Femur (tissue), 1 donor: Measurements from ENCODE around the gene TRIM8.

Experiments
- DNase-seq: peaks from one replicate; pipeline ENCODE4 v3.0.0-alpha.2; 2017

Gene TRIM8

GRCh38 chr10:102634686-102635085 lies 9.6 kb upstream of the TRIM8 start:
- DNase-seq, result no peak

- DNase-seq, result peak; percentile 28
Observed at GRCh38 chr10:102635377-102635776, 8.9 kb upstream of the TRIM8 start.

GRCh38 chr10:102639537-102639936 lies 4.7 kb upstream of the TRIM8 start:
- no peak for DNase-seq

GRCh38 chr10:102641402-102641801 lies 2.9 kb upstream of the TRIM8 start:
- DNase-seq, result no peak

GRCh38 chr10:102641880-102642735 lies 2.2 kb upstream of the TRIM8 start:
- peak; percentile 99 for DNase-seq

- peak; percentile 83 for DNase-seq
Observed at GRCh38 chr10:102642736-102643335, 1.4 kb upstream of the TRIM8 start.

GRCh38 chr10:102643336-102644065 lies 778 bp upstream of the TRIM8 start:
- DNase-seq, result peak; percentile 87

- DNase-seq, result peak; percentile 87
Observed at GRCh38 chr10:102644646-102645387, 538 bp downstream of the TRIM8 start.

GRCh38 chr10:102645388-102645740 lies 1.1 kb downstream of the TRIM8 start:
- DNase-seq, result no peak

- peak; percentile 96 for DNase-seq
Observed at GRCh38 chr10:102645741-102646609, 1.7 kb downstream of the TRIM8 start.

- peak; percentile 83 for DNase-seq
Observed at GRCh38 chr10:102646610-102647442, 2.5 kb downstream of the TRIM8 start.

GRCh38 chr10:102647443-102648268 lies 3.4 kb downstream of the TRIM8 start:
- DNase-seq, result peak; percentile 28

GRCh38 chr10:102648269-102648888 lies 4.1 kb downstream of the TRIM8 start:
- no peak for DNase-seq

GRCh38 chr10:102648889-102649796 lies 4.9 kb downstream of the TRIM8 start:
- peak; percentile 47 for DNase-seq

GRCh38 chr10:102649797-102650654 lies 5.7 kb downstream of the TRIM8 start:
- no peak for DNase-seq

GRCh38 chr10:102650655-102651454 lies 6.6 kb downstream of the TRIM8 start:
- no peak for DNase-seq
